K562 (cell line): ENCODE results near the gene SDK1. TPM values are rescaled to one million over a fixed set of nuclear protein-coding genes. Genes with fewer than 3 reads are reported as not detected.

Experiments used
- ATAC-seq: fragments of 200-7000 bp; cut with Tn5 transposase; 3 replicates; pipeline ENCODE4 v1.9.1; 2020; ENCODE audit warnings: moderate library complexity
- BruUV-seq: library from RNA; stranded (reverse); fragments of 400-500 nt; replicated peaks from 2 replicates; lab custom pipeline; 2021; lab: Mats Ljungman, UMichigan
- CTCF ChIA-PET: fragments of 300-600 bp; formaldehyde crosslinking; extraction: SDS; loops from one replicate; lab custom pipeline; 2021; ENCODE audit warnings: low intra/inter-chr PET ratio; lab: Yijun Ruan, JAX
- POLR2A ChIA-PET: fragments of 300-600, 350-650 bp; sonication (Branson Sonifier 250); formaldehyde crosslinking; extraction: SDS; loops from one replicate; lab custom pipeline; 2021; ENCODE audit warnings: antibody characterized with exemption, inconsistent platforms; lab: Yijun Ruan, JAX
- DNase-seq, 4 experiments: peaks; one replicate each; pipeline versions ENCODE4 v3.0.0 to v3.0.0-alpha.2; 2011 to 2018; ENCODE audit warnings: low spot score in 3 of 4, mixed read lengths in 3 of 4; ENCODE audit errors: extremely low read depth in 1 of 4
- FAIRE-seq: peaks from 2 replicates; lab custom pipeline; 2011; peaks lifted over from hg19 to GRCh38; lab: Jason Lieb, UNC
- H2AFZ ChIP-seq: 2 replicates; pipeline ENCODE4 v1.6.0; 2011; ENCODE audit warnings: low read depth, low read length, control low read depth, inconsistent platforms
- H3K27ac ChIP-seq: fragments of 200-600 bp; 3 replicates; pipeline ENCODE4 v1.8.0; 2011; ENCODE audit warnings: low read depth, mild to moderate bottlenecking, control low read depth, inconsistent platforms, low read length, moderate library complexity, mixed read lengths; ENCODE audit errors: extremely low read depth
- H3K27me3 ChIP-seq, 2 experiments: fragments of 300-600 bp in 1 of 2; 2 replicates in 1 of 2; 3 replicates in 1 of 2; pipeline versions ENCODE4 v1.6.0 to v1.8.0; 2011; ENCODE audit warnings: inconsistent platforms in 2 of 2, low read length in 2 of 2, mild to moderate bottlenecking in 1 of 2, mixed read lengths in 1 of 2, moderate library complexity in 1 of 2; ENCODE audit not compliant: control insufficient read depth in 2 of 2, insufficient read depth in 2 of 2
- H3K36me3 ChIP-seq: fragments of 300-600 bp; 3 replicates; pipeline ENCODE4 v1.8.0; 2011; ENCODE audit warnings: mild to moderate bottlenecking, low read length, inconsistent platforms; ENCODE audit not compliant: control insufficient read depth, insufficient read depth
- H3K4me1 ChIP-seq, 2 experiments: fragments of 200-600 bp in 1 of 2; replicated peaks in 1 of 2; 2 replicates in 1 of 2; 3 replicates in 1 of 2; pipeline versions ENCODE4 v1.5.1 to v1.8.0; 2011; ENCODE audit warnings: inconsistent platforms in 2 of 2, low read length in 2 of 2, mild to moderate bottlenecking in 1 of 2, mixed read lengths in 1 of 2, moderate library complexity in 1 of 2; ENCODE audit not compliant: control insufficient read depth in 2 of 2, insufficient read depth in 2 of 2
- H3K4me2 ChIP-seq: 2 replicates; pipeline ENCODE4 v1.6.1; 2011; ENCODE audit warnings: low read length, control low read depth, inconsistent platforms, mixed read lengths; ENCODE audit not compliant: insufficient read depth
- H3K4me3 ChIP-seq: fragments of 200-600 bp; sonication (generic), shearing (Covaris generic); 2 replicates; pipeline ENCODE4 v1.5.1; 2016; ENCODE audit warnings: control low read depth, inconsistent platforms
- H3K79me2 ChIP-seq: fragments of 200-600 bp; 3 replicates; pipeline ENCODE4 v1.8.0; 2011; ENCODE audit warnings: low read length, inconsistent platforms; ENCODE audit not compliant: control insufficient read depth, insufficient read depth
- H3K9ac ChIP-seq, 2 experiments: 2 replicates each; pipeline versions ENCODE4 v1.6.0 to v1.6.1; 2011; ENCODE audit warnings: low read depth in 2 of 2, low read length in 2 of 2, control low read depth in 1 of 2, inconsistent platforms in 1 of 2, mild to moderate bottlenecking in 1 of 2, mixed read lengths in 1 of 2; ENCODE audit not compliant: insufficient read depth in 1 of 2
- H3K9me1 ChIP-seq: one replicate; pipeline ENCODE4 v1.6.0; 2011; ENCODE audit warnings: inconsistent platforms, mild to moderate bottlenecking, low read length, moderate library complexity; ENCODE audit not compliant: control insufficient read depth, insufficient read depth
- H3K9me3 ChIP-seq: replicated peaks from 2 replicates; pipeline ENCODE4 v1.5.1; 2011; ENCODE audit warnings: low read depth, low read length, inconsistent platforms; ENCODE audit not compliant: control insufficient read depth, insufficient read depth
- H4K20me1 ChIP-seq: replicated peaks from 2 replicates; pipeline ENCODE4 v1.6.1; 2011; ENCODE audit warnings: low read length, inconsistent platforms, mixed read lengths; ENCODE audit not compliant: control insufficient read depth, insufficient read depth
- BDP1 ChIP-seq: IDR thresholded peaks from 3 replicates; pipeline ENCODE4 v1.6.1; 2011; ENCODE audit not compliant: insufficient read length, insufficient read depth
- CBX1 ChIP-seq: sonication (generic); IDR thresholded peaks from 2 replicates; pipeline ENCODE4 v1.6.1; 2016; ENCODE audit warnings: antibody characterized with exemption, low read depth, mild to moderate bottlenecking
- CEBPG ChIP-seq, 3 experiments: fragments of 200-800 bp in 1 of 3; sonication (Bioruptor generic) in 1 of 3; sonication (generic) in 1 of 3; formaldehyde crosslinking in 1 of 3; IDR thresholded peaks in 2 of 3; conservative IDR thresholded peaks in 1 of 3; 2 replicates each; pipeline versions ENCODE4 v1.6.1 to v1.8.0; 2016 to 2022; ENCODE audit warnings: missing compliant biosample characterization in 2 of 3, missing genetic modification characterization in 2 of 3, mild to moderate bottlenecking in 1 of 3, missing genetic modification reagents in 1 of 3
- CREBBP ChIP-seq: IDR thresholded peaks from one replicate; pipeline ENCODE4 v1.6.1; 2012; ENCODE audit warnings: low read depth, mild to moderate bottlenecking, control low read depth, inconsistent platforms, low read length
- DMBX1 ChIP-seq: fragments of 250-450 bp; sonication (Bioruptor Pico); IDR thresholded peaks from 2 replicates; pipeline ENCODE4 v1.8.0; 2022; ENCODE audit warnings: inconsistent platforms, mild to moderate bottlenecking, moderate library complexity, borderline replicate concordance
- FOSL1 ChIP-seq: fragments of 200-800 bp; sonication (Bioruptor generic); conservative IDR thresholded peaks from 2 replicates; pipeline ENCODE4 v1.6.1; 2016; ENCODE audit warnings: missing genetic modification characterization, missing compliant biosample characterization
- FOXJ2 ChIP-seq: fragments of 200-800 bp; sonication (Bioruptor generic); IDR thresholded peaks from 2 replicates; pipeline ENCODE4 v1.6.1; 2016; ENCODE audit warnings: missing genetic modification characterization, missing compliant biosample characterization
- NEUROD1 ChIP-seq: fragments of 150-350 bp; IDR thresholded peaks from 2 replicates; pipeline ENCODE4 v1.6.1; 2014; ENCODE audit warnings: borderline replicate concordance, low read length, low read depth; ENCODE audit not compliant: partially characterized antibody
- NFXL1 ChIP-seq: fragments of 450-650 bp; formaldehyde crosslinking; IDR thresholded peaks from 2 replicates; pipeline ENCODE4 v1.4.0; 2021; ENCODE audit warnings: mild to moderate bottlenecking
- NFYB ChIP-seq: IDR thresholded peaks from 2 replicates; pipeline ENCODE4 v1.6.1; 2011; ENCODE audit warnings: mild to moderate bottlenecking, moderate library complexity; ENCODE audit not compliant: insufficient read length; ENCODE audit errors: extremely low read depth
- RBM39 ChIP-seq: fragments of 200-400 bp; formaldehyde crosslinking; optimal IDR thresholded peaks from 2 replicates; pipeline ENCODE3; 2018; ENCODE audit warnings: low read depth, low read length
- SREBF1 ChIP-seq: fragments of 150-350 bp; IDR thresholded peaks from 2 replicates; pipeline ENCODE4 v1.6.1; 2014; ENCODE audit warnings: antibody characterized with exemption, low read depth, low read length, borderline replicate concordance
- SRSF9 ChIP-seq: fragments of 200-400 bp; formaldehyde crosslinking; IDR thresholded peaks from 2 replicates; pipeline ENCODE4 v1.6.1; 2017; ENCODE audit warnings: low read depth, low read length, borderline replicate concordance
- TAL1 ChIP-seq: fragments of 450-650 bp; IDR thresholded peaks from 2 replicates; pipeline ENCODE4 v1.6.1; 2016; ENCODE audit warnings: mild to moderate bottlenecking
- TFAM ChIP-seq: fragments of 250-450 bp; sonication (Bioruptor Pico); conservative IDR thresholded peaks from 2 replicates; pipeline ENCODE4 v1.5.0; 2021; ENCODE audit warnings: mild to moderate bottlenecking, moderate library complexity
- THRB ChIP-seq: fragments of 450-650 bp; formaldehyde crosslinking; conservative IDR thresholded peaks from 2 replicates; pipeline ENCODE4 v1.4.0; 2022; ENCODE audit warnings: mild to moderate bottlenecking, missing genetic modification characterization
- ZBTB17 ChIP-seq: fragments of 450-650 bp; formaldehyde crosslinking; IDR thresholded peaks from 2 replicates; pipeline ENCODE4 v1.4.0; 2020; ENCODE audit warnings: mild to moderate bottlenecking
- ZBTB26 ChIP-seq: fragments of 450-650 bp; formaldehyde crosslinking; IDR thresholded peaks from 2 replicates; pipeline ENCODE4 v1.4.0; 2022; ENCODE audit warnings: missing genetic modification characterization
- ZNF764 ChIP-seq: fragments of 250-450 bp; sonication (Bioruptor Pico); IDR thresholded peaks from 2 replicates; pipeline ENCODE4 v1.4.0; 2020; ENCODE audit warnings: low read depth, mild to moderate bottlenecking, moderate library complexity
- WGBS: fragments of 100-300 bp; shearing (Covaris generic); methylation state at CpG from one replicate; pipeline ENCODE4 v1.1.6; 2016; ENCODE audit warnings: low coverage, mixed read lengths; ENCODE audit not compliant: insufficient coverage; ENCODE audit errors: missing lambda C conversion rate; 5-methylcytosine and 5-hydroxymethylcytosine counted together
- in situ Hi-C: fragments of 300-500 bp; cut with MboI; formaldehyde crosslinking; loops from 4 replicates; pipeline ENCODE4 v1.15.0; 2018; ENCODE audit warnings: inconsistent platforms, mixed read lengths
- intact Hi-C: fragments of 100-400 bp; cut with micrococcal nuclease; formaldehyde crosslinking; loops from 2 replicates; pipeline ENCODE4 v1.14.2; 2022
- polyA plus RNA-seq, 8 experiments: library from polyadenylated mRNA; depleted of rRNA in 4 of 8; stranded (reverse) in 5 of 8; unstranded in 3 of 8; fragments of >200 nt; fragmentation: Nextera tagmentation in 2 of 8; fragmentation: Illumina TruSeq in 1 of 8; extraction: Ambion mirVana in 2 of 8; extraction: Trizol in 1 of 8; gene quantifications; 2 replicates each; pipeline versions ENCODE4 v1.2.1 to v1.2.3, GENCODE V29; 2011 to 2014; ENCODE audit warnings: inconsistent platforms in 1 of 8, missing spikeins in 1 of 8
- total RNA-seq, 7 experiments: library from RNA; depleted of rRNA in 6 of 7; stranded (reverse); fragments of >200 nt in 6 of 7; fragmentation: Illumina TruSeq in 2 of 7; extraction: Trizol in 2 of 7; gene quantifications; 2 replicates each; pipeline versions ENCODE4 v1.2.1 to v1.2.3, GENCODE V29; 2011 to 2021; ENCODE audit warnings: low replicate concordance in 1 of 7

The SDK1 gene
- total and polyA plus RNA-seq, 9 of the 15 experiments (the other 6 are each of a cell fraction or from before 2014, with no cell fraction given), result 0.16 TPM; not detected in 8

- no peak for TF ChIP-seq ZNF764 (CRISPR knock-in tag)
- no peak for TF ChIP-seq FOXJ2 (tag)
- no peak for TF ChIP-seq TFAM (CRISPR knock-in tag)
- TF ChIP-seq DMBX1 (CRISPR knock-in tag), result no peak
- no peak for TF ChIP-seq ZBTB17 (CRISPR knock-in tag)
- no peak for TF ChIP-seq FOSL1 (tag)
- TF ChIP-seq CEBPG (CRISPR knock-in tag; IDR thresholded peaks at IDR 0.05), result no peak
- TF ChIP-seq CEBPG (tag; conservative IDR thresholded peaks at IDR 0.05 in 1 of 2, IDR thresholded peaks at IDR 0.05 in 1 of 2), result no peak
- TF ChIP-seq TAL1, result no peak
- TF ChIP-seq NFXL1, result no peak
- TF ChIP-seq BDP1, result no peak
- TF ChIP-seq RBM39, result no peak
- no peak for TF ChIP-seq NFYB
- TF ChIP-seq SRSF9, result no peak
- TF ChIP-seq CBX1, result no peak
- TF ChIP-seq NEUROD1, result no peak
- TF ChIP-seq THRB, result no peak
- no peak for TF ChIP-seq SREBF1
- no peak for TF ChIP-seq CREBBP
- no peak for TF ChIP-seq ZBTB26 (CRISPR knock-in tag)
- Histone ChIP-seq H3K27me3 (peaks cover 34 to 80% of the 10 kb centered on the region in 2 experiments), H3K27ac (no peak overlapping the region), H3K9ac (no peak overlapping the region), H4K20me1 (peaks cover 9% of the 10 kb centered on the region; the same call in 1 of the 2 replicates), H3K79me2 (no peaks in the 10 kb centered on the region), H3K36me3 (no peaks in the 10 kb centered on the region), H3K4me2 (no peak overlapping the region), H3K4me3 (no peak overlapping the region), H3K4me1 (no peaks in the 10 kb centered on the region), H2AFZ (no peak overlapping the region), H3K9me3 (no peaks in the 10 kb centered on the region), H3K9me1 (no peaks in the 10 kb centered on the region)
- ATAC-seq, result no peak
- no peak for FAIRE-seq
- BruUV-seq, result no TSS peak
- CTCF ChIA-PET, result no interaction called here
- intact Hi-C loops, result no loop called here
- in situ Hi-C loops, result no loop called here
- DNase-seq, result no peak
- POLR2A ChIA-PET, result no interaction called here
- 0% methylated on average over 7 of the region's 7 CpGs for whole genome bisulfite sequencing
These were observed 830.0 kb downstream of the SDK1 start for GRCh38 chr7:4131063-4131462.
